Left ventricle myocardium inferior (tissue), 1 donor: ENCODE data around the gene CFAP45. TPM values are rescaled to one million over a fixed set of nuclear protein-coding genes. Genes with fewer than 3 reads are reported as not detected.

Experiments used
- DNase-seq: peaks from one replicate; pipeline ENCODE4 v3.0.0-alpha.2; 2020
- H3K27ac ChIP-seq: fragments of 200-600 bp; replicated peaks from 2 replicates; pipeline ENCODE4 v1.8.0; 2021
- H3K27me3 ChIP-seq: fragments of 200-600 bp; 2 replicates; pipeline ENCODE4 v1.8.0; 2021; ENCODE audit warnings: low read depth
- H3K36me3 ChIP-seq: fragments of 200-600 bp; 2 replicates; pipeline ENCODE4 v1.8.0; 2021
- H3K4me1 ChIP-seq: fragments of 200-600 bp; 2 replicates; pipeline ENCODE4 v1.8.0; 2021
- H3K4me3 ChIP-seq: fragments of 200-600 bp; 2 replicates; pipeline ENCODE4 v1.8.0; 2021; ENCODE audit warnings: mild to moderate bottlenecking, moderate library complexity
- H3K9me3 ChIP-seq: fragments of 200-600 bp; replicated peaks from 2 replicates; pipeline ENCODE4 v1.8.0; 2021
- intact Hi-C: fragments of 100-400 bp; cut with micrococcal nuclease; formaldehyde crosslinking; loops from one replicate; pipeline ENCODE4 v1.11.0; 2022
- total RNA-seq: library from RNA; stranded (reverse); fragmentation: NEBNext Ultra II Directional; extraction: Animal tissue kit (Norgen Biotek cat#: 25700); gene quantifications from one replicate; pipeline ENCODE4 v1.2.1, GENCODE V29; 2021
- TF ChIP-seq, protein P1 (sequence below): fragments of 200-600 bp; IDR thresholded peaks from 2 replicates; pipeline ENCODE4 v1.8.0; 2021; ENCODE audit warnings: antibody characterized with exemption, mild to moderate bottlenecking, borderline replicate concordance
- donor health status: DM: no; HTN: yes; CAD: no; lungs with severe emphysema.

The CFAP45 gene
- total RNA-seq, 1 donor from 2014 or later: 1.1 TPM

DNA sequence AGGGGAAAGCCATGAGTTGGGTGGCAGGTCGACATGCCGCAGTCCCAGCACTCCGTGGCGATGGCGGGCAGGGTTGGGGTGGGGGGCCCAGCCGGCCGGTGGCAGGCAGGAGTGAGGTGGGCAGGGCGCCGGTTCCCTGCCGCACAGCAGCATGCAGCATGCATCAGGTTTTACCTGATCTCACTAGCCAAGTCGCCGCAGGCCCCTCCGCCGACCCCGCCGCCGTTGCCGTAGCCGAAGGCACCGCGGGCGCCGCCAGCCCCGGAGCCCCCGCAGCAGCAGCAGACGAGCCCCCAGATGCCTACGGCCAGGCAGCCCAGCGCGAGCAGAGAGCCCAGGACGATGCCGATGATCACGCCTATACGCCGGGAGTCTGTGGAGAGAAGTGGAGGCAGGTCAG, 44.3 kb downstream of the CFAP45 start:
- H3K27me3 ChIP-seq: no peaks in the 10 kb centered on the region
- H3K4me1 ChIP-seq: peaks cover 28% of the 10 kb centered on the region
- peak overlapping the region; percentile 77 for H3K4me3 ChIP-seq
- no peak for DNase-seq
- TF ChIP-seq, protein P1, sequence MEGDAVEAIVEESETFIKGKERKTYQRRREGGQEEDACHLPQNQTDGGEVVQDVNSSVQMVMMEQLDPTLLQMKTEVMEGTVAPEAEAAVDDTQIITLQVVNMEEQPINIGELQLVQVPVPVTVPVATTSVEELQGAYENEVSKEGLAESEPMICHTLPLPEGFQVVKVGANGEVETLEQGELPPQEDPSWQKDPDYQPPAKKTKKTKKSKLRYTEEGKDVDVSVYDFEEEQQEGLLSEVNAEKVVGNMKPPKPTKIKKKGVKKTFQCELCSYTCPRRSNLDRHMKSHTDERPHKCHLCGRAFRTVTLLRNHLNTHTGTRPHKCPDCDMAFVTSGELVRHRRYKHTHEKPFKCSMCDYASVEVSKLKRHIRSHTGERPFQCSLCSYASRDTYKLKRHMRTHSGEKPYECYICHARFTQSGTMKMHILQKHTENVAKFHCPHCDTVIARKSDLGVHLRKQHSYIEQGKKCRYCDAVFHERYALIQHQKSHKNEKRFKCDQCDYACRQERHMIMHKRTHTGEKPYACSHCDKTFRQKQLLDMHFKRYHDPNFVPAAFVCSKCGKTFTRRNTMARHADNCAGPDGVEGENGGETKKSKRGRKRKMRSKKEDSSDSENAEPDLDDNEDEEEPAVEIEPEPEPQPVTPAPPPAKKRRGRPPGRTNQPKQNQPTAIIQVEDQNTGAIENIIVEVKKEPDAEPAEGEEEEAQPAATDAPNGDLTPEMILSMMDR: no peak
- intact Hi-C loops: no loop called here
- no peaks in the 10 kb centered on the region for H3K36me3 ChIP-seq
- no peaks in the 10 kb centered on the region for H3K9me3 ChIP-seq
- H3K27ac ChIP-seq: peak overlapping the region; percentile 97

DNA sequence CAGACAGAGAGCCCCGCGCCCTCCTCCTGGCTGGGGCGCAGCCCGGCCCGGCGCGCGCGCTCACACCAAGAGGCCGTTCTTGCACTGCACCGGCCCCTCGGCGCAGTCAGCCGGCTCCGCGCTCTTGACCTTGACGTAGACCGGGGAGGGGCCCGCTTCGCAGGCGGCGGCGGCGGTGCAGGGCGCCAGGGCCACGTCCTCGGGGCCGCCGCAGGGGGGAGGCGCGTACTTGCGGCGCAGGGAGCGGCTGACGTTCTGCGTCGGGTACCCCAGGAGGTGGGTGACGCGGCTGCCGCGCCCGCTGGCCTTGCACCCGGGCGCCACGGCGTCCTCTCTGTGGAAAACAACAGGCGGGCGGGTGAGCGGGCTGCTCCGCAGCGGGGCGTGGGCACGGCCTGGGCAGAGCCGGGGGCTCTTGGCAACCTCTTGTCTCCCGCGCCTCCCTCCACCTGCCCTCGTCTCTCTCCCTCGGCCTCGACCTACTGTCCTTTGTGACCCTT, 45.2 kb downstream of the CFAP45 start:
- peak overlapping the region; percentile 77 for H3K4me3 ChIP-seq
- no peaks in the 10 kb centered on the region for H3K27me3 ChIP-seq
- H3K36me3 ChIP-seq: no peaks in the 10 kb centered on the region
- H3K4me1 ChIP-seq: peaks cover 28% of the 10 kb centered on the region
- intact Hi-C loops: no loop called here
- peak overlapping the region; percentile 97 for H3K27ac ChIP-seq
- TF ChIP-seq, protein P1: peak; percentile 39
- peak; percentile 91 for DNase-seq
- no peaks in the 10 kb centered on the region for H3K9me3 ChIP-seq

DNA sequence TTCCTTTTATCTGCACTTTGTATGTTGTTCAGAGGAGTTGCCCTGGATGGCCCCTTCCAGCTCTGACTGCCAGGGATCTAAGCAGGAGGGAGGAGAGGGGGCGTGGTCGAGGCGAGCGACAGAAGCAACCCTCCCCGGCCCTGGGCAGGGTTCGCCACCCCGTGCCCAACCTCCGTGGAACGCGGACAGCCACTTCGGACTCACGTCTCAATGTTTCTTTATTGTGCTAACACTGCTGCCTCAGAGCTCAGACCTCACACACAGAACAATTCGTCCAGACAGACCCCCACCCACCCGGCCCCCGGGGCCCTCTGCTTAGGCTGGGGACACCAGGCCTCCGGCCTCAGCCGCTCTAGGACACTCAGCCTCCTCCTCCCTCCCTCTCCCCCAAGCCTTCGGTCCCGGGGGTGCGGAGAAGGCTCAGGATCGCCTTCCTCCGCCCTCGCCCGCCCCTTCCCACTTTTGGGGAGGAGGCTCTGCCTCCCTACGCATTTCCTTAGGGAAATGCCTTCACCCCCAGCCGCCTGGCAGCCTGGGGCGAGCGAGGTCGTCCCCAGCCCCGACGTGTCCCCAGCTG, 45.8 kb downstream of the CFAP45 start:
- TF ChIP-seq, protein P1: no peak
- peaks cover 28% of the 10 kb centered on the region for H3K4me1 ChIP-seq
- no peaks in the 10 kb centered on the region for H3K36me3 ChIP-seq
- peak; percentile 86 for DNase-seq
- H3K9me3 ChIP-seq: no peaks in the 10 kb centered on the region
- intact Hi-C loops: no loop called here
- peak overlapping the region; percentile 97 for H3K27ac ChIP-seq
- H3K4me3 ChIP-seq: peak overlapping the region; percentile 77
- no peaks in the 10 kb centered on the region for H3K27me3 ChIP-seq

DNA sequence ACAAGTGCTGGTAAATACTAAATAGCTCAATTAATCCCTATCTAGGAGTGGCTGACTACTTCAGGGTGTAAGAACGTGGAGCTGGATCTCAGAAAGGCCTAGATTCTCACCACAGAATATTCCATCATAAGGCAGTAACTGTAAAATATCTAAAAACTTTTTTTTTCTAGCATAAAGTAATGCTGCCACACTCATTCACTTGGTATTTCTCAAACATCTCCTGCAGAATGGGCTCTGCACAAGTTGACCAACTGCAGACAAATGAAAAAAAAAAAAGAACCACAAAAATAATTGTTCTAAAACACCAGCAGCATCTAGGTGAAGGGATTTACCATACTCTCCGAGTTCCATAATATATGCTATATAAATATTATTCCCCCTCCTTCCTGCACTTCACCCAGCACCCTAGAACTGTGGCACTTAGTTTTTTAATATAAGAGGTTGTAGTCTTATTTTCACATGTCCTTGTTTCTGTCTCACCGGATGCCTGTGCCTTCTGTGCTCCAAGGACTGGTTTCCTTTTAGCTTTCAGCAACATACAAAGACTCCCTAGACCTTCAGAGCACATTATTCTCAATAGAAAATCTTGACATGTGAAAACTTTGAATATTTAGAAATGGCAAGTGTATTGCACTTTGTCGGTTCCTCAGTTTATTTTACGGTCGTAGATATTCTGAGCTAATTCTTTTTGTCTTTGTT, 46.4 kb downstream of the CFAP45 start:
- TF ChIP-seq, protein P1: no peak
- DNase-seq: no peak
- intact Hi-C loops: no loop called here
- peak overlapping the region; percentile 97 for H3K27ac ChIP-seq
- H3K4me3 ChIP-seq: peak overlapping the region; percentile 77
- H3K9me3 ChIP-seq: no peaks in the 10 kb centered on the region
- peaks cover 28% of the 10 kb centered on the region for H3K4me1 ChIP-seq
- H3K27me3 ChIP-seq: no peaks in the 10 kb centered on the region
- no peaks in the 10 kb centered on the region for H3K36me3 ChIP-seq

DNA sequence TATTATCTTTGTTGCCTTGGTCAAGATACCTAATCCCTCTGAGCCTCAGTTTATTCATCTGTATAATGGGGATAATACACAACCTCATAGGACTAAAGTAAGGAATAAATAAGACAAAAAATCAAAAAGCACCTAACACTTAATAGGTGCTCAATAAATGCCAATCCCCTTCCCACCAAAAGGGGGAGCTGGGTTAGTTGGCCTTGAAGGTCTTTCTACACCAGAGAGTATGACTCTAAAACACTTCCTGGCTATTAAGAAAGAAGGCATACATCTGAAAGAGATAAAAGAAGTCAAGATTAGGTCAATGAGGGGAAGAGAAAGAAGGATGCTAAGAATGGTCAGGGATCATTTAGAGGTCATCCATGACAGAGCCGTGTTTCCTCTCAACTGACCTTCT, 48.6 kb downstream of the CFAP45 start:
- no peaks in the 10 kb centered on the region for H3K36me3 ChIP-seq
- intact Hi-C loops: no loop called here
- peaks cover 28% of the 10 kb centered on the region for H3K4me1 ChIP-seq
- no peaks in the 10 kb centered on the region for H3K27me3 ChIP-seq
- TF ChIP-seq, protein P1: no peak
- no peak for DNase-seq
- H3K9me3 ChIP-seq: no peaks in the 10 kb centered on the region
- no peak overlapping the region for H3K27ac ChIP-seq
- H3K4me3 ChIP-seq: no peak overlapping the region
